Measurements from ENCODE around the gene RAB3C. TPM values are rescaled to one million over a fixed set of nuclear protein-coding genes. Genes with fewer than 3 reads are reported as not detected.

The RAB3C gene
- total RNA-seq, 1 donor from 2014 or later: 0.30 TPM

DNA sequence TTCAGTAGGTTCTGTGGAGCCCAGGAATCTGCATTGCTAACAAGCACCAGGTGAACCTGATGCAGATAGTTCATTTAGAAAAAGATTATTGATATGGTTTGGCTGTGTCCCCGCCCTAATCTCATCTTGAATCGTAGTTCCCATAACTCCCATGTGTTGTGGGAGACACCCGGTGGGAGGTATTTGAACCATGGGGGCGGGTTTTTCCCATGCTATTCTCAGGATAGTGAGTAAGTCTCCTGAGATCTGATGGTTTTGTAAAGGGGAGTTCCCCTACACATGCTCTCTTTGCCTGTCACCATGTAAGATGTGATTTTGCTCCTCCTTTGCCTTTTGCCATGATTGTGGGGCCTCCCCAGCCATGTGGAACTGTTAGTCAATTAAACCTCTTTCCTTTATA, 212.0 kb downstream of the RAB3C start:
- intact Hi-C loops (cut with DNase I): no loop called here
- TF ChIP-seq, protein P1, sequence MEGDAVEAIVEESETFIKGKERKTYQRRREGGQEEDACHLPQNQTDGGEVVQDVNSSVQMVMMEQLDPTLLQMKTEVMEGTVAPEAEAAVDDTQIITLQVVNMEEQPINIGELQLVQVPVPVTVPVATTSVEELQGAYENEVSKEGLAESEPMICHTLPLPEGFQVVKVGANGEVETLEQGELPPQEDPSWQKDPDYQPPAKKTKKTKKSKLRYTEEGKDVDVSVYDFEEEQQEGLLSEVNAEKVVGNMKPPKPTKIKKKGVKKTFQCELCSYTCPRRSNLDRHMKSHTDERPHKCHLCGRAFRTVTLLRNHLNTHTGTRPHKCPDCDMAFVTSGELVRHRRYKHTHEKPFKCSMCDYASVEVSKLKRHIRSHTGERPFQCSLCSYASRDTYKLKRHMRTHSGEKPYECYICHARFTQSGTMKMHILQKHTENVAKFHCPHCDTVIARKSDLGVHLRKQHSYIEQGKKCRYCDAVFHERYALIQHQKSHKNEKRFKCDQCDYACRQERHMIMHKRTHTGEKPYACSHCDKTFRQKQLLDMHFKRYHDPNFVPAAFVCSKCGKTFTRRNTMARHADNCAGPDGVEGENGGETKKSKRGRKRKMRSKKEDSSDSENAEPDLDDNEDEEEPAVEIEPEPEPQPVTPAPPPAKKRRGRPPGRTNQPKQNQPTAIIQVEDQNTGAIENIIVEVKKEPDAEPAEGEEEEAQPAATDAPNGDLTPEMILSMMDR (IDR thresholded peaks at IDR 0.05): no peak
- Histone ChIP-seq H3K36me3 (no peaks in the 10 kb centered on the region), H3K9me3 (no peaks in the 10 kb centered on the region), H3K4me3 (no peak overlapping the region), H3K27me3 (ENCODE audit: low read depth) (no peaks in the 10 kb centered on the region), H3K4me1 (no peaks in the 10 kb centered on the region), H3K27ac (no peak overlapping the region)
- no peak for DNase-seq
- no peak for ATAC-seq

DNA sequence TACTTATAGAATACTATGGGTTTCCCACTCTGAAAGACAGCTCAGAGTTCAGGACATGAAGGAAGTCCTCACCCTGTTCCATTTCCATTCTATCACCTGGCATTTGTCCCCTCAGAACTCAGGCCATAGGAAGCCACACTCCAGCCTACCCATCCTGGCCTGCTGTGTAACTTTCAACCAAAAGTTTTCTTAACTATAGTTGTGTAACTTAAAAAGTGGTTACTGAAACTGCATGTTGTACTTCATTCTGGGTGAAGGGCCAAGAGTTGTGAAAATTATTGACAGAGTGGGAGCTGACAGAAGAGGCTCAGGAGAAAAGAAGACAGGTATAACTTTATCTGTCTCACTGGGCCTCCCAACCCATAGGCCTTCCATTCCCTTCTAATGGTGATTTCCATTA, 212.5 kb downstream of the RAB3C start:
- TF ChIP-seq, protein P1 (IDR thresholded peaks at IDR 0.05): no peak
- Histone ChIP-seq H3K36me3 (no peaks in the 10 kb centered on the region), H3K9me3 (no peaks in the 10 kb centered on the region), H3K4me3 (no peak overlapping the region), H3K4me1 (no peaks in the 10 kb centered on the region), H3K27me3 (ENCODE audit: low read depth) (no peaks in the 10 kb centered on the region), H3K27ac (no peak overlapping the region)
- ATAC-seq (no peak), DNase-seq (no peak)
- intact Hi-C loops (cut with DNase I): no loop called here

DNA sequence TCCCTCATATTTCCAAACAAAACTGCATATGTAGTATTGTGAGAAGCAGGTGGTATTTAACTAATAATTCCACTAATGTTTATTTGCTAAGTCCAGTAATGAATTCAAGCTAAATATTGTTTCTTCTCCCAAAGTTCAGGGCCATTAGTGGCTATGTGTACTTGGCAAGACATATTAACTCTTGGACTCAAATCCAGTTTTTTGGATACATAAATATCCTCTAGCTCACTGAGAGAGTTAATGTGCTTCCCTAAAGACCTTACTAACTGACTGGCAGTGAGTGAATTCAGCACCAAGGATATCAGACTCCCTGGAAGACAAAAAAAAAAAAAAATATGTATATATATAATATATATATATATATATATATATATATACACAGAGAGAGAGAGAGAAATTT, 214.1 kb downstream of the RAB3C start:
- H3K4me3 ChIP-seq: no peak overlapping the region
- DNase-seq: no peak
- no peaks in the 10 kb centered on the region for H3K27me3 ChIP-seq (ENCODE audit: low read depth)
- no peak overlapping the region for H3K27ac ChIP-seq
- TF ChIP-seq, protein P1 (IDR thresholded peaks at IDR 0.05): no peak
- no peaks in the 10 kb centered on the region for H3K9me3 ChIP-seq
- intact Hi-C loops (cut with DNase I): no loop called here
- H3K4me1 ChIP-seq: no peaks in the 10 kb centered on the region
- no peak for ATAC-seq
- no peaks in the 10 kb centered on the region for H3K36me3 ChIP-seq

DNA sequence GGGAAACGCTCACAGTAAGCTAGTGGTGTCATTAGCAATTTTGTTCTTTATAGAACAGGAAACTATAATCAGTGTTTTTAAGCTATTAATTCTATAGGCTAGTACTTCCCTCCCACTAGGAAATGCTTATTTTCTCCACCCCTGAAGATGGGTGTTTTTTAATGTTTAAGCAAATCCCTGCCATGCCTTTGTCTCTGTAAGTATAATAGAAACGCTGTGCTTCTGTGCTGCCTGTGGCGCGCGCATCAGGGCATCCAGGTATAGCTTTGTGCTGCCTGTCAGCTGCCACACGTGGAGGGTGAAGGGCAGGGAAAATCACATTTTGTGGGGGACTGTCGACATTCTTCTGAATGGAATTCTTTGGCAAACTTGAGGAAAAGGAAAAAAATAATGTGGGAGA, 217.5 kb downstream of the RAB3C start:
- Histone ChIP-seq H3K4me1 (no peaks in the 10 kb centered on the region), H3K27me3 (ENCODE audit: low read depth) (no peaks in the 10 kb centered on the region), H3K27ac (no peak overlapping the region), H3K4me3 (no peak overlapping the region), H3K36me3 (no peaks in the 10 kb centered on the region), H3K9me3 (no peaks in the 10 kb centered on the region)
- TF ChIP-seq, protein P1 (IDR thresholded peaks at IDR 0.05): no peak
- no peak for DNase-seq
- ATAC-seq: no peak
- intact Hi-C loops (cut with DNase I): no loop called here

DNA sequence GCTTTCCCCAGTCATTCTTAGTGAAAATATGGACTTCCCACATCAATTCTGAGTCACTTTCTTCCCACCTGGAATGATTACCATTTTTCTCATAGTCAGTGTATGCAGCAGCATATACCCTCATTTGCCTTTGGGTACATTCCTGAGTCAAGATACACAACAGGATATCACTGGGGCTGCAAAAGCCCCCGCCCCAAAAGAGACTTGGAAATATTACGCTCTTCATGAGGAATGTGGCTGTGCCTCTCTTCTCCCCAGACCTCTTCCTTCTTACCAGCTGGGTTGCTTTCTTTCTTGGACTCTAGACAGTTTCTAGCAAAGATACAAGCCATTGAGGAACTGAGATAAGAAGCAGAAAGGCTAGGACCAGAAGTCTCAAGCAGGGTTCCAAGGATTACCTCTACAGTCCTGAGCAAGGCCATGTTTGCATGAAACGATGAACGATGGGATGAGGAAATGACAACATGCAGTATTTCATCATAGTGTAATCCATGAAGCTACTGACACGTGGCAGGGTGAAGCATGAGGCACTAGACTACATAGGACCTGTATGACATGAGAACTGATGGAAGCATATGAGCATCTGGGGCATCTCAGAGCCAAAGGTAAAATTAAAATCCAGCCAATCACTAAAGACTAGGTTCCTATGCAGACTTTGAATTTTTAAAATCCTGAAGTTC, 218.1 kb downstream of the RAB3C start:
- Histone ChIP-seq H3K36me3 (no peaks in the 10 kb centered on the region), H3K4me3 (no peak overlapping the region), H3K27ac (no peak overlapping the region), H3K9me3 (no peaks in the 10 kb centered on the region), H3K27me3 (ENCODE audit: low read depth) (no peaks in the 10 kb centered on the region), H3K4me1 (no peaks in the 10 kb centered on the region)
- TF ChIP-seq, protein P1 (IDR thresholded peaks at IDR 0.05): no peak
- no peak for ATAC-seq
- intact Hi-C loops (cut with DNase I): no loop called here
- no peak for DNase-seq

All from lower lobe of right lung (tissue), 2 donors.